Activated T-cell treated with anti-CD3 and anti-CD28 coated beads, Interleukin-2, amount 50 U/mL, for 1 hour (primary cell): ENCODE results near the gene BRMS1.
"Not testable (repeated sequence)": the region's sequence is repeated elsewhere in the genome, so short reads cannot be mapped to it uniquely, and the experiment has no call there.

Experiments used
- DNase-seq: peaks from one replicate; pipeline ENCODE4 v3.0.0-alpha.2; 2020

BRMS1 gene

GRCh38 chr11:66362481-66363147 lies 17.7 kb upstream of the BRMS1 start:
- no peak for DNase-seq

- DNase-seq = no peak
Observed at GRCh38 chr11:66361502-66361941, 16.6 kb upstream of the BRMS1 start.

- DNase-seq = no peak
Observed at GRCh38 chr11:66360406-66361073, 15.6 kb upstream of the BRMS1 start.

DNA sequence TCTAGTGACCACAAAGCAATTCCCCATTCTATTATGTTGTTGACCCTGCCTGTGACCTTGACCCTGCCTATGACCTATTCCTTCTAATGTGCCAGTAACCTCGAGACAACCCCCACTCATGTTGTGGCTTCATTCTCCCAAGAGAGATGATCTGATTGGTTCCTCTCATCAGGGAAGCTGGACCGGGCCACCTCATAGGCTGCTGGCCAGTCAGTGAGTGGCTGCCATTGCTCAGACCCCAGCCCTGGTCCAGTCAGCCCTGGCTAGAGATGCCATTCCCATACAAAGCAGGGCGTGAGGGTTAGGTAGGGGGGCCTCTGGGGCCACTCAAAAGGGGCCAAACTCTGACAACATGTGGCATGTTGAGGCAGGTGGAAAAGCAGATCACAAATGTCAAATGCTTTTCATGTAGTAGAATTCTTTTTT lies 14.8 kb upstream of the BRMS1 start:
- DNase-seq = no peak

DNA sequence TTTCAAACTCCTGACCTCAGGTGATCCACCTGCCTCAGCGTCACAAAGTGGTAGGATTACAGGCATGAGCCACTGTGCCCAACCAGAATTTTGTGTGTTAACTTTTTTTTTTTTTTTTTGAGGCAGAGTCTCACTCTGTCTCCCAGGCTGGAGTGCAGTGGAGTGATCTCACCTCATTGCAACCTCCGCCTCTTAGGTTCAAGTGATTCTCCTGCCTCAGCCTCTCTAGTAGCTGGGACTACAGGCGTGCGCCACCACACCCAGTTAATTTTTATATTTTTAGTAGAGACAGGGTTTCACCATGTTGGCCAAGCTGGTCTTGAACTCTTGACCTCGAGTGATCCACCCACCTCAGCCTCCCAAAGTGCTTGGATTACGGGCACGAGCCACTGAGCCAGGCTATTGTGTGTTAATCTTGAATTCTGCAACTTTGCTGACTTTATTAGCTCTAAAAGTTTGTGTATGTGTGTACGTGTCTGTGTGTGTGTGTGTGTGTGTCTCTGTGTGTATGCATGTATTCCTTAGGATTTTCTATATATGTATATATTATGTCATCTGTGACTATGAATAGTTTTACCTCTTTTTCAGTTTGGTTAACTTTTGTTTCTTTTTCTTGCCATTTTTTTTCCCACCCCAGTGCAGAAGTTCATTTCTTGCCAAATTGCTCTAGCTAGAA lies 5.8 kb upstream of the BRMS1 start:
- not testable (repeated sequence) for DNase-seq

GRCh38 chr11:66349084-66349386 lies 4.1 kb upstream of the BRMS1 start:
- no peak for DNase-seq

- DNase-seq = peak; percentile 84
Observed at GRCh38 chr11:66347425-66348276, 2.7 kb upstream of the BRMS1 start, which contains the start of gene B4GAT1. B4GAT1 (minus strand) TSS chr11:66347629; CDS start chr11:66347545, 84 bp downstream.

- no peak for DNase-seq
Observed at GRCh38 chr11:66346476-66347424, 1.8 kb upstream of the BRMS1 start.

GRCh38 chr11:66345316-66345649 lies 379 bp upstream of the BRMS1 start:
- DNase-seq = no peak

DNA sequence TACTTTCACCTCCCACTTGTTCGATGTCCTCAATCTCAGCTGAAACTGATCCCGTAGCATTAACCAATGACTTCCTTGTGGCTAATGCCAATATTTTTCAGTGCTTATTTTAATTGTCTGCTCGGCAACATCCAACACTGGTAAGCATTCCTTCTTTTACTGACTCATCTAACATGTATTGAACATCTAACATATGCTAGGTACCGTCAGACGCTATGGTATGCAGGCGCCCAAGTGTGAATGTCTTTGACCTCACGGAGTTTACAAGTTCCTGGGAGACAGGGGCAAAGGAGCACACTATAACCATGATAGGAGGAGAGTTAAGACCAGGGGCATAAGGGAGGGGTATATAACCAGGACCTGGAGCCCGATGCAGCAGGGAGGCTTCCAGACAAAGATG lies 1.7 kb downstream of the BRMS1 start:
- no peak for DNase-seq

GRCh38 chr11:66341502-66342126 lies 3.3 kb downstream of the BRMS1 start:
- DNase-seq = no peak

- DNase-seq = no peak
Observed at GRCh38 chr11:66340596-66341501, 4.1 kb downstream of the BRMS1 start.

GRCh38 chr11:66339686-66340483 lies 5.0 kb downstream of the BRMS1 start:
- no peak for DNase-seq

DNA sequence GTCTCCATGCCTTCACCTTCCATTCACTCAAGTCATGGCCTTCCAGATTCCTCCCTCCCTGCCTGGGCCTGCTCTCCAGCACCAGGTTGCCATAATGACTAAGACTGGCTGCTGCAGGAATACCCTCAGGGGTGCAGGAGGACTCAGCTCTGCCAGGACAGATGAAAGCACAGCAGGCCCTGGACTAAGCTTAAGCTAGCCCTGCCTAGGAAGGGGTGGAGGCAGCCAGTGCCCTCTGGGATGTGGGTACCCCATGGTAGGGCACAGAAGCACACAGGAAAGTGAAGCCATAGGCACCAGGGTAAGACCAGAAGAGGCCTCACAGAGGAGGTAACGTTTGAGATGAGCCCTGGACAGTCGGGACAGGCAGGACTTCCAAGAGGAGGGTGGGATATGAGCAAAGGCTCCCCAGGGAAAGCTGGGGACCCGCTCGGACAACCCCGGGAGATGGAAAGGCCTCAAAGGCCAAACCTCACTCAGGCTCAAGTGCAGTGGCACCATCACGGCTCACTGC lies 5.7 kb downstream of the BRMS1 start:
- no peak for DNase-seq

DNA sequence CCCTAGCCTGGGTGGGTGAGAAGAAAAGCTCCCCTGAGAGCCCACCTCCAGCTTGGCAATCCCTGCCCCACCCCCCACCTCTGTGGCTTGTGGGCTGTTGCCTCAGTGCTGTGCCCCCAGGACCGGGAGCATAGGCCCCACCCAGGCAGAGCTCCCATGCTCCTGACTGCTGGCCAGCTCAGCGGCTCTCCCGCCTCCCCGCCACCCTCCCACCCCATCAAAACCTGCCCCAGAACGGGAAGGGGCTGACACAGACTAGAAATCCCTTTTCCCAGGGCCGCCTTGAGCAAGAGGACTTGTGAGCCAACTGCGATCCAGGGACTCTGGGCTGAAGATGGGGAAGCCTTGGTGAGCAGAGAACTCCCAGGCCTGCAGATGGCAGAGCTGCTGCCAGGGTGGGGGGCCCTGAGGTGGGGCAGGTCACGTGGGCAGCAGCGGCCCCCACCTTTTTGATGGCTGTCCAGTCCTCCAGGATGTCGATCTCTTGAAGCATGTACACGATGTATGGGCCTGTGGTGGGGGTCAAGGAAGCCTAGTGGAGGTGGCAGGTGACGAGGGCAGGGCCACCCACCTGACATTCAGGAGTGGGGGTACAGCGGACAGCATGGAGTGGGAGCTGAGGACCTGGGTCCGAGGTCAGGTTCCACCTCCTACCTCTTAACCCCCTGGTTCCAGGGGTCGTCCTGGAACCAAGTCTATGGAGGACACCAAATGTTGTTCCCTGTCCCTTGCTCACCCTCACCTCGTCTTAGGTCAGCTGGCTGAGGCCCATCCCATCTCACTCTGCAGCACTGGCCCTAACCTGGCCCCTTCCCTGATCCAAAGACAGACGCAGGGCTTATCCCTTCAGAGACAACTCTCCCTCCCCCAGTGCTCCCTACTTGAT lies 6.4 kb downstream of the BRMS1 start:
- no peak for DNase-seq

- DNase-seq = no peak
Observed at GRCh38 chr11:66337103-66337899, 7.6 kb downstream of the BRMS1 start.
